ENCODE results near the gene WDR45.

WDR45 gene

DNA sequence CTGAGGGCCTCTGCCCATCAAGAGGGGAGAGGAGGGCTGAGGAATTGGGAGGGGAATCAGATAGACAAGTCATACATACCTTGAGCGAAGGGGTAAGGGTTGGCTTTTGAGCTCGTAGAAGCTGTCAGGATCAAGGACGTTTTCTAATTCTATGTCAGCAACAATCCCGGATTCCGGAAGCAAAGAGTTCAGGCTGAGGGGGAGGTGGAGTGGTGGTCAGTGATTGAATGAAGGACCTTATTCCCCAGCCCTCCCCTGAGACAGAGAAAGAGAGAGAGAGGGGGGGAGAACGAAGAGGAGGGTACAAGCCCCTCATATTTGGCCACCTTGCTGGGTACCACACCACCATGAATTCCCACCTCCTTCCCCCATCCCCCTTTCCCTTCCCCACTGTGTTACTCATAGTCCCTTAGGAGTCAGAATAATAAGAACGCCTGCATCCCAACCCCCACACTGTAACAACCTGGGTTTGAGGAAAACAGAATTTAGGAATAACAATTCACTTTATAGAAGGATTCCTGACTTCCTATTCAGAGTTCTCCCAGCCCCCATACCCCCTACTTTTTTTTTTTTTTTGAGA, 39.2 kb downstream of the WDR45 start:
- DNase-seq (ENCODE audit: low read depth in 1 of 2, low spot score in 1 of 2) = no peak
- Histone ChIP-seq H3K27me3 (ENCODE audit: insufficient read depth, poor library complexity, severe bottlenecking) (no peaks in the 10 kb centered on the region), H3K4me3 (replicated peaks; ENCODE audit: insufficient read depth, low read length) (no peak overlapping the region), H3K27ac (replicated peaks) (peak overlapping the region; percentile 45)
- TF ChIP-seq, protein P1, sequence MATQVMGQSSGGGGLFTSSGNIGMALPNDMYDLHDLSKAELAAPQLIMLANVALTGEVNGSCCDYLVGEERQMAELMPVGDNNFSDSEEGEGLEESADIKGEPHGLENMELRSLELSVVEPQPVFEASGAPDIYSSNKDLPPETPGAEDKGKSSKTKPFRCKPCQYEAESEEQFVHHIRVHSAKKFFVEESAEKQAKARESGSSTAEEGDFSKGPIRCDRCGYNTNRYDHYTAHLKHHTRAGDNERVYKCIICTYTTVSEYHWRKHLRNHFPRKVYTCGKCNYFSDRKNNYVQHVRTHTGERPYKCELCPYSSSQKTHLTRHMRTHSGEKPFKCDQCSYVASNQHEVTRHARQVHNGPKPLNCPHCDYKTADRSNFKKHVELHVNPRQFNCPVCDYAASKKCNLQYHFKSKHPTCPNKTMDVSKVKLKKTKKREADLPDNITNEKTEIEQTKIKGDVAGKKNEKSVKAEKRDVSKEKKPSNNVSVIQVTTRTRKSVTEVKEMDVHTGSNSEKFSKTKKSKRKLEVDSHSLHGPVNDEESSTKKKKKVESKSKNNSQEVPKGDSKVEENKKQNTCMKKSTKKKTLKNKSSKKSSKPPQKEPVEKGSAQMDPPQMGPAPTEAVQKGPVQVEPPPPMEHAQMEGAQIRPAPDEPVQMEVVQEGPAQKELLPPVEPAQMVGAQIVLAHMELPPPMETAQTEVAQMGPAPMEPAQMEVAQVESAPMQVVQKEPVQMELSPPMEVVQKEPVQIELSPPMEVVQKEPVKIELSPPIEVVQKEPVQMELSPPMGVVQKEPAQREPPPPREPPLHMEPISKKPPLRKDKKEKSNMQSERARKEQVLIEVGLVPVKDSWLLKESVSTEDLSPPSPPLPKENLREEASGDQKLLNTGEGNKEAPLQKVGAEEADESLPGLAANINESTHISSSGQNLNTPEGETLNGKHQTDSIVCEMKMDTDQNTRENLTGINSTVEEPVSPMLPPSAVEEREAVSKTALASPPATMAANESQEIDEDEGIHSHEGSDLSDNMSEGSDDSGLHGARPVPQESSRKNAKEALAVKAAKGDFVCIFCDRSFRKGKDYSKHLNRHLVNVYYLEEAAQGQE (IDR thresholded peaks at IDR 0.05; ENCODE audit: insufficient replicate concordance, low read depth) = no peak
- TF ChIP-seq POLR2AphosphoS5 (IDR thresholded peaks at IDR 0.05; ENCODE audit: low read depth) = no peak
- TF ChIP-seq GABPA (IDR thresholded peaks at IDR 0.05; ENCODE audit: low read depth) = no peak
- TF ChIP-seq CTCF (IDR thresholded peaks at IDR 0.05; ENCODE audit: insufficient read depth, low read length) = no peak
- no peak for TF ChIP-seq SPI1 (IDR thresholded peaks at IDR 0.05; ENCODE audit: borderline replicate concordance, low read depth)

DNA sequence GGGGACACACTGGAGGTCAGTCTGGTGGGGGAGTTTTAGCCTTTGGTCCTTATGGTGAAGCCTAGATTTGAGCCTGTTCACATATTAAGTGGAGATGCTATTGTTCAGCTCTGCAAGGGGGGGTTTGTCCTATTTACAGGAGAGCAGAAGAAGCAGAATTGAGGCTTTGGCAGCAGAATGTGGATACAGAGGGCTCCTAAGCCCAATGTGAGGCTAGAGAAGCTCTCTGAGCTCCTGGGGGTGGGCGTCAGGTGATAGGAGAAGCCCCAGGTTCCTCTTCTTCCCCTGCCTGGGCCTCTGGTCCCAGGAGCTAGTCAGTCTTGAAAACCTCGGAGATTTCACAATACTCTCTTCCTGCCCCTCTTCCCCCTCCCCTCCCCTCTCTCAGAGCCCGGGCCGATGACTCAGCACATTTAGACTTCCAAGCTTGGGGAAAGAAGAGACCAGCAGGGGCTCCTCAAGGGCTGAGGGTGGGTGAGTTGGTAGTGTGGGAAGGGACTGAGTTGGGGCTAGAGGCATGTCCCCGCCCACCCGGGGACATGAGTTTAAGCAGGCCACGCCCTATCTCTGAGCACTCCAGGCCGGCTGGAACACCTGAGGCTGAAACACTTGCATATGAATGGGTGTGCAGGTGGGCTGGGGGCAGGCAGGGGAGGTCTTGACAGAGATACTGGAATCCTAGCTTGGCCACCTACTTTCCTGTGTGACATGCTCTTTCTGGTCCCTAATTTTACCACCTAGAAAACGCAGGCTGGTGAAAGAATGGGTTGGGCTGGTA, 39.9 kb downstream of the WDR45 start:
- Histone ChIP-seq H3K4me3 (replicated peaks; ENCODE audit: insufficient read depth, low read length) (no peak overlapping the region), H3K27me3 (ENCODE audit: insufficient read depth, poor library complexity, severe bottlenecking) (no peaks in the 10 kb centered on the region), H3K27ac (replicated peaks) (peak overlapping the region; percentile 45)
- DNase-seq (ENCODE audit: low read depth in 1 of 2, low spot score in 1 of 2) = peak; percentile 91 to 92
- TF ChIP-seq CTCF (IDR thresholded peaks at IDR 0.05; ENCODE audit: insufficient read depth, low read length) = no peak
- TF ChIP-seq, protein P1 (IDR thresholded peaks at IDR 0.05; ENCODE audit: insufficient replicate concordance, low read depth) = no peak
- TF ChIP-seq GABPA (IDR thresholded peaks at IDR 0.05; ENCODE audit: low read depth) = no peak
- TF ChIP-seq SPI1 (IDR thresholded peaks at IDR 0.05; ENCODE audit: borderline replicate concordance, low read depth) = peak; percentile 20; the same call in 1 of the 2 replicates
- TF ChIP-seq POLR2AphosphoS5 (IDR thresholded peaks at IDR 0.05; ENCODE audit: low read depth) = no peak

GRCh38 chrX:49037883-49038475, 41.7 kb downstream of the WDR45 start:
- Histone ChIP-seq H3K4me3 (replicated peaks; ENCODE audit: insufficient read depth, low read length) (no peak overlapping the region), H3K27me3 (ENCODE audit: insufficient read depth, poor library complexity, severe bottlenecking) (no peaks in the 10 kb centered on the region), H3K27ac (replicated peaks) (no peak overlapping the region)
- no peak for DNase-seq (ENCODE audit: low read depth in 1 of 2, low spot score in 1 of 2)
- TF ChIP-seq SPI1 (IDR thresholded peaks at IDR 0.05; ENCODE audit: borderline replicate concordance, low read depth) = no peak
- TF ChIP-seq, protein P1 (IDR thresholded peaks at IDR 0.05; ENCODE audit: insufficient replicate concordance, low read depth) = no peak
- TF ChIP-seq POLR2AphosphoS5 (IDR thresholded peaks at IDR 0.05; ENCODE audit: low read depth) = no peak
- TF ChIP-seq CTCF (IDR thresholded peaks at IDR 0.05; ENCODE audit: insufficient read depth, low read length) = no peak
- no peak for TF ChIP-seq GABPA (IDR thresholded peaks at IDR 0.05; ENCODE audit: low read depth)

All from HL-60 (cell line).